ENCODE data around the gene CTNND2.

Gene CTNND2

DNA sequence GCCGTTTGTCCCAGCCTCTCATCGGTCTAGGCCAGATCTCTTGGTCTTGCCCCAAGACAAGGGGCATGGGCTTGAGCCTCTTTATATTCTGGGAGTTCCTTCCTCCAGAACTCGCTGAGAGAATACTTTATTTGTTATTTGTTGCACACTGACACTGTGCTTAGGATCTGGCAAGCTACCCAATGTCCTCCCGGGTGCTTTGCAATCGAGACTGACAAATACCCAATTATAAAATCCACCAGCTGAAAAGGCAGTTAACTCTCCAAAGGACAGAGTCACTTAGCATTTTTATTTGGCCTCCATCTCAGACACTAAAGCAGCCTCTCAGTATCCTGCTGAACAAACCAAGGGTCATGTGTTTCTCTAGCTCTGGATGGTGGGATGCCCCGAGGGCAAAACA lies 643.0 kb downstream of the CTNND2 start:
- DNase-seq (ENCODE audit: low read depth, low spot score), result no peak

DNA sequence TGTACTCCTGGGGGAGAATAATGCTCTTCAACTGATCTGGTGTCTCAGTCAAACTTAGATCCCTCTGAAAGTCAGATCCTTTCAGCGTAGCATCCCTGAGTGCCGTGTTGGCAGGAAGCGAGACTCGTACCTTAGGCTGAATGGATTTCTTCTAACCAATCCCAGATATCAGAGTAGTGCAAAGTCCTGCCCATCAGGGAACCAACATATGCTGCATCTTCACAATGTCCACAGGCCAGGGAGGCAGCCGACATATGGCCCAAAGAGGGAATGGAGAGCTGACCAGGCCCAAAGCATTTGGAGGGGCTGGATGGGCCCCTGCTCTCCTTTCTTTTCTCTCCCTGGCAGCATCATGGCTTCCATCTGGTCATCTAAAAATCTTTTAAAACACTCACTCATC lies 646.2 kb downstream of the CTNND2 start:
- no peak for DNase-seq (ENCODE audit: low read depth, low spot score)

DNA sequence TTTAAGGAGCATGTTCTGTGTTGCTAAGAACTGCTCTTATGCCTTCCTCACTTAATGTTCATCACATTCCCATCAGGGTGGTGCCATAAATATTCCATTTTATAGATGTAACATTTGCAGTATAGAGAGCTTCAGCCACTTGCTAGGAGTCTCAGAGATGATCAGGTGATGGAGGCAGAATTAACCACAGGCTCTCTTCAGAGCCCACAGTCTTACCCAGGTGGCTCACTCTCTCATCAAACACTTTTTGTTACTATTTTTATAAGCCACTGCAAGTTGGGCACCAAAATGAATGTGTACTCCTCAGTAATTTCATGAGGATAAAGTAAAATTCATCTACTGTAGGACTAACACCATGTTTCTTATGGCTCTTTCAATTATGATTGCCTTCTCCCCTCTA lies 651.7 kb downstream of the CTNND2 start:
- DNase-seq (ENCODE audit: low read depth, low spot score), result no peak

GRCh38 chr5:11252075-11252474 lies 652.2 kb downstream of the CTNND2 start:
- DNase-seq (ENCODE audit: low read depth, low spot score), result no peak

DNA sequence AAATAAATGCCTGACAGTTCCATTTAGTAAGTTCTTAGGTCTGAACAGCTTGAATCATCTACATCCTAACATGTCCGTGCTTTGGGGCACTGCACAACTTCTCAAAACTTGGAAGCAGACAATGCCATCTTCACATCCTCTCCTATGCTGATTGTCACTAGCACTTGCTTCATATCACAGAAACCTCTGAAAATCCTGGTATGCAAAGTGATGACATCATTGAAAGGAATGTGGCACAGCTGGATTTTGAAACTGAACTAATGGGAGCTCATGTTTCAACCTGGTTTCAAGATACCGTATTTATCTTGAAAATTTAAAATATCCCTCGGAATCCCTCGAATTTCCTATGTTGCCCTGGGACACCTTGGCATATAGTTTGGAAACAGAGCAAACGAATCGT lies 653.0 kb downstream of the CTNND2 start:
- peak; percentile 56 for DNase-seq (ENCODE audit: low read depth, low spot score)

DNA sequence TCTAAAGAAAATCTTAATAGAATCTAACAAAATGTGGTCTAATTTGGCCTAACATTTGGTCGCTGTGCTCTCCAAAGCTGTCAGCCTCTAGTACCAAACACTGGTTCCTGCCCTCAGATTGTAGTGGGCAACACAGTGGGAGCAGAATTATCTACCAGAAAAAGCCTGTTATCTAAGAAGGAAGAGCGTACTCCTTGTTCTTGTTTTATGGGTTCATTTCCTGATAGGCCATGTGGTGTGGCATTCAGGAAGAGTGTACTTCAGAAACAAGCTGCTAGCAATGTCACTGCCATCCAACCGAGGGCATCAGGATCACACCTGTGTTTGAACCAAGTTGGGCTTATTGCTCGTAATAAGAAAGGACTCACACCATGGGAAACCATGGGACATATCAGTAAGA lies 655.3 kb downstream of the CTNND2 start:
- DNase-seq (ENCODE audit: low read depth, low spot score), result no peak

DNA sequence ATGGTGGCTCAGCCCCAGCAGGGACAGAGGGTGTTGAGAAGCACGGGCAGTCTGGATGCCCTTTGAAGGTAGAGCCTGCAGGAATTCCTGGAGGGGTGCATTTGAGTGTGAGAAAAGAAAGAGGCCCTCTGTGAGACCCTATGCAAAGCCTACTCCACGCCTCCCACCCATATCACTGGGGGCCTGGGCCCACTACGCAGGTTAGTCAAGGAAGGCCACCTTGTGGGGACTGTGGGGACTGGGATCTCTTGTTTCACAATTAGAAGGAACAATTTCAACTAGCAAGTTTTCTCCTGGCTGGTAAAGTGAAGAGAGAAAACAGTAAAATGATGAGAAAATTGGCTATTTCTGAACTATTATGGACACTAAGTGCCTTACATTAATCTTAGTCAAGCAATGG lies 657.0 kb downstream of the CTNND2 start:
- no peak for DNase-seq (ENCODE audit: low read depth, low spot score)

DNA sequence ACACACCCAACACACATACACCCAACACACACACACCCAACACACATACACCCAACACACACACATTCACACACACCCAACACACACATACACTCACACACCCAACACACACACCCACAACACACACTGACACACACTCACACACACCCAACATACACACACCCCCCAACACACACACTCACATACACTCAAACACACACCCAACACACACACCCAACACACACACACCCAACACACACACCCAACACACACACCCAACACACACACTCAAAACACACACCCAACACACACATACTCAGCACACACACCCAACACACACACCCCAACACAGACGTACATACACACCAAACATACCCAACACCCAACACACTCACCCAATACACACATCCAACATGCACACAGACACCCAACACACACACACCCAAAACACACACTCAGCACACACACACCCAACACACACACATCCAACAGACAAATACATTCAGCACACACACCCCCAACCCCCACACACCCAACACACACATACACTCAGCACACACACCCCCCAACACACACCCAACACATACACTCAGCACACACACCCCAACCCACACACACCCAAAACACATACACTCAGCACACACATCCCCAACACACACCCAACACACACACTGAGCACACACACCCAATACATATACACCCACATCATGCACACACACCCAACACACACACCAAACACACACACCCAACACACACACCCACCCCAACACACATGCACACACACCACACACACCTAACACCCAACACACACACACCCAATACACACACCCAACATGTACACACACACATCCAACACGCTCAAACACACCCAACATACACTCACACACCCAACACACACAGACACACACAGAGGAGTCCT lies 663.7 kb downstream of the CTNND2 start:
- DNase-seq (ENCODE audit: low read depth, low spot score), result no peak

DNA sequence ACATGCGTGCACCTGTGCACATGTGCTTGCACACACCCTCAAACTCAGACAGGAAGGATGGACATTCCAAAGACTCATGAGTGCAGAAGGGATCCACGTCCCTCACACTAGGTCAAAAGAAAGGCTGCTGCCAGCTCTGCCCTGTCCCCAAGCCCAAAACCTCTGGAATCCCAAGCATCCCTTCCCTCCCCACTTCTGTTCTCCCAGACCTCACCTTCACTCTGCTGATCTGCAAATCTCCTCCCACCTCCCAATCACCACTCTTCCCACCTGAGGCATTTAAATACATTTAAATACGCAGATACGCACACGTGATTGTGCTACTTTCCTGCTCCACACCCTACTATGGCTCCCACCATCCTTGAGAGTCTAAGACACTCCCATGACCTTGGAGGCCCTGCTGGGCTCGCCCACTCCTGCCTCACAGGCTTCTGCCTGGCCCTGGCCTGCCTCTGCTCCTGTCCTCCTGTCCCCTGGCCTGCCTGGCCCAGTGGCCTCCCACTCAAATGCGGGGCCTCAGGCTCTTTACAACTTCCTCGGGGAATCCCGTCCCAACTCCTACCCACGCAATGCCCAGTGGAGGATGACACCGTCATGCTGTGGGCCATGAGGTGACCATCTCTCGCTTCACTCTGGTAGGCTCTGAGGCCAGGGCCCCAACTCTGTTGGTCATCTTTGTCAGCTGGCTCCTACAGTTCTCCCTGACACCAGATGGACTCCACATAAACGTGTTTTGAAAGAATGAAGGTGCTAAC lies 664.8 kb downstream of the CTNND2 start:
- peak; percentile 11 for DNase-seq (ENCODE audit: low read depth, low spot score)

GRCh38 chr5:11234501-11234911 lies 669.7 kb downstream of the CTNND2 start:
- no peak for DNase-seq (ENCODE audit: low read depth, low spot score)

- DNase-seq (ENCODE audit: low read depth, low spot score), result no peak
These were observed 673.4 kb downstream of the CTNND2 start for GRCh38 chr5:11230890-11231289.

- DNase-seq (ENCODE audit: low read depth, low spot score), result no peak
These were observed 677.2 kb downstream of the CTNND2 start for GRCh38 chr5:11227064-11227463.

- DNase-seq (ENCODE audit: low read depth, low spot score), result no peak
These were observed 679.6 kb downstream of the CTNND2 start for GRCh38 chr5:11224436-11225187.

GRCh38 chr5:11222169-11222568 lies 682.1 kb downstream of the CTNND2 start:
- no peak for DNase-seq (ENCODE audit: low read depth, low spot score)

DNA sequence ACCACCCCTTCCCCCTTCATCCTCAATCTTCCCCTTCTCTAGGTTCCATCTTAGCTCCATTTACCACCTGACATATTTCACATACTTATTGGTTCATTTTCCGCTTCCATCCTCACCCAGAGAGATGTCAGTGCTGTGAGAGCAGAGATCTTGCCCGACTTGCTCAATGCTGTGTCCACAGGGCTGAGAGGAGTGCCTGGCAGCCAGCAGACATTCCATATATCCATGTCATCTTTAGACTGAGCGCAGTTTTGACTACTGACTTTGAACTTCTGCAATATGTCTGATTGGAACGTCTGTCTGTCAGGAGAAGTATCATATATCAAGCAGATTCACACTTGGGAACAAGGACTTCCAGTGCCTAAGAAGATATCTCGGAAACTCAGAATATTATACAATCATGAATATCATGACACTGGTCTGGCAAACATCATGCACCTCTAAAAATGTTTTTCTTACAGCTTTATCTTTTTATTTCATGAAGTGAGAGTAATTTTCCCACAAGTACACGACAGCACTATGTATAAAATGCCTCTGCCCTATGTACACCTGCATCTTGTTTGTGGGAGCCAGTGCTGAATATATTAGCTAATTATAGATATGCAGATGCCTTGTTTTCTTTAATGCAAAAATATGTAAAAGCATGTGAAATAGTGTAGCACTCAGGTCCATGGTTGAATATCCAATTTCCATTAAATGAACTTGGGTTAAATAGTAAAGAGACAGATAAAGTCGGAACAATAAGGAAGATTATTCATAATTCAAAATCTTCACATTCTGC lies 689.2 kb downstream of the CTNND2 start:
- DNase-seq (ENCODE audit: low read depth, low spot score), result no peak

DNA sequence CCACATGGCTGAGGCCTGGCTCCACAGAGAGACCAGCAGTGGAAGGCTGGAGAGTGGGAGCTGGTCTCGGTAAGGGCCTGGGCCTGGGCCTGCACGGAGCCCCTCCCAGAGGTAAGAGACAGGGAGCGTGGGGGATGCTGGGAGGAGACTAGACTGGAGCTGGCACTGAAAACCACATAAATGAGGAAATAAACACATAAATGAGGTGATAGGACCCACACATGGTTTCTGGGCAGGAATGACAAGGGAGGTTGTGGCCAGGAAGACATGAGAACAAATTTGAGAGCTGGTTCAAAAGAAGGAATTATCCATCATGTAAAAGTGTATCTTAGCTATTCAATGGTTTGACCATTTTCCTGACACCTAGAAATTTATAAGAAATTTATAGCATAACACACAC lies 691.5 kb downstream of the CTNND2 start:
- no peak for DNase-seq (ENCODE audit: low read depth, low spot score)

GRCh38 chr5:11197726-11198125 lies 706.5 kb downstream of the CTNND2 start:
- no peak for DNase-seq (ENCODE audit: low read depth, low spot score)

DNA sequence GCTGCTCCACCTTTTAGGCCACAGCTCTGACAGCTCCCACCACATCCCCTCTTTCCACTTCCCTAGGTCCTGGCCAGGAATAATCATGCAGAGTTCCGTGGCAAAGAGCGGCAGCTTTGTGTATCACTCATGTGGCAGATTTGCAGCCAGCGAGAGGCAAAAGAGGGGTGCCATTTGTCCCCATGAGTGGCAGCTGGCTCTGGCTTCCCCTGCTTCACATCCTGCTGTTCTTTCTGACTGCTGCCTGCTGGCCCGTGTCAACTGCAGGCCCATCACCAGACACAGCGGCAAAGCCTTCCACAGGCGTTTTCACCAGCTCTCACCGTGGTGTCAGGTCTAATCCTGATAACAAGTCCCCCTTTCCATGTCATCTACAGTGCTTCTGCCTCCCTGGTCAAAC lies 712.6 kb downstream of the CTNND2 start:
- DNase-seq (ENCODE audit: low read depth, low spot score), result no peak

DNA sequence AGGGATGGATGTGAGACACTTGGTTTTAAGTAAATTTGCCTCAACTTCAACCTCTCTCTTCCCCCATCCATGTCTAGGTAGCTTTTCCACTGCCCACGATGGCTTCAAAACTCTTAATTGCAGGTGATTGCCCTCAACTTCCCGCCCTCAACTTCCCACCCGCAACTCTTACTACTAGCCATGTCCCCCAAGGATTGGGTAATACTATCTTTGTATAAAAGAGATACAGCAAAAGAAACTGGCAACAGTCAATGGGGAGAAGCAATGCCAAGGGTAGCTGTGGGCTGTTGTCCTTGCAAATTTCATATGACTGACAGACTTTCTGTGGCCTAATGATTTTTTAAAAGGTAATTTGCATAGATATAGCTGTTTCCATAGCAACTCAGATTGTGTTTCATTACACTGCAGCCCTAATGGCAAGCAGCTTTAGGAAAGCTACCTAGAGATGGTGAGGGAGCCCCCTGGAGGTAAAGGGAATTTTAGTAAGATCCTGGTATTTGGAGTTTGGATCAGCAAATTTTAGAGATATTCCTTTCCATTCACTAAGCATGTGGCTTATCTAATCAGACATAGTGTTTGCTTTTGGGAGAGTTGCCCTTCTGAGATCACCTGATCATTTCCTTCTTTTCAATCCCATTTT lies 721.7 kb downstream of the CTNND2 start:
- peak; percentile 79 for DNase-seq (ENCODE audit: low read depth, low spot score)

- no peak for DNase-seq (ENCODE audit: low read depth, low spot score)
These were observed 722.3 kb downstream of the CTNND2 start for GRCh38 chr5:11181940-11182339.

GRCh38 chr5:11180890-11181289 lies 723.4 kb downstream of the CTNND2 start:
- DNase-seq (ENCODE audit: low read depth, low spot score), result no peak

All from astrocyte of the hippocampus (primary cell).